Caco-2 (cell line): ENCODE results near the gene KIAA2012. TPM values are rescaled to one million over a fixed set of nuclear protein-coding genes. Genes with fewer than 3 reads are reported as not detected.
A peak's percentile ranks its signal among the peaks of the same experiment; 100 is the strongest.

Experiments used
- BruUV-seq: library from RNA; stranded (reverse); fragments of 400-500 nt; replicated peaks from 2 replicates; lab custom pipeline; 2021; lab: Mats Ljungman, UMichigan
- CTCF ChIA-PET: fragments of 300-600 bp; sonication (Branson Sonifier 250); formaldehyde crosslinking; loops from one replicate; lab custom pipeline; 2022; ENCODE audit warnings: antibody characterized with exemption; lab: Charles Lee
- POLR2A ChIA-PET: fragments of 300-600 bp; sonication (Branson Sonifier 250); formaldehyde crosslinking; loops from one replicate; lab custom pipeline; 2022; ENCODE audit warnings: antibody characterized with exemption; lab: Charles Lee
- DNase-seq, 2 experiments: peaks; one replicate each; pipeline versions ENCODE4 v3.0.0 to v3.0.0-alpha.2; 2020 to 2022
- H3K27me3 ChIP-seq: replicated peaks from 2 replicates; pipeline ENCODE4 v1.6.0; 2011; ENCODE audit warnings: low read length; ENCODE audit not compliant: control insufficient read depth, insufficient read depth
- H3K36me3 ChIP-seq: 2 replicates; pipeline ENCODE4 v1.5.1; 2011; ENCODE audit warnings: low read length; ENCODE audit not compliant: control insufficient read depth, insufficient read depth
- H3K4me1 ChIP-seq: fragments of 250-450 bp; sonication (Bioruptor Pico); 2 replicates; pipeline ENCODE4 v1.5.1; 2020; ENCODE audit warnings: mild to moderate bottlenecking
- H3K4me3 ChIP-seq: 2 replicates; pipeline ENCODE4 v1.5.1; 2011; ENCODE audit warnings: low read depth, mild to moderate bottlenecking, control low read depth, low read length
- H3K9me3 ChIP-seq: fragments of 250-450 bp; sonication (Bioruptor Pico); 2 replicates; pipeline ENCODE4 v1.5.1; 2020; ENCODE audit warnings: mild to moderate bottlenecking, moderate library complexity
- H3K27ac Mint-ChIP-seq: one replicate; pipeline ENCODE4 v1.8.0; 2022; ENCODE audit warnings: mixed read lengths; ENCODE audit not compliant: unreplicated experiment
- H3K27me3 Mint-ChIP-seq: one replicate; pipeline ENCODE4 v1.8.0; 2022; ENCODE audit warnings: mixed read lengths; ENCODE audit not compliant: insufficient read depth, unreplicated experiment
- H3K36me3 Mint-ChIP-seq: one replicate; pipeline ENCODE4 v1.8.0; 2022; ENCODE audit warnings: mild to moderate bottlenecking, mixed read lengths; ENCODE audit not compliant: insufficient read depth, unreplicated experiment
- H3K4me1 Mint-ChIP-seq: one replicate; pipeline ENCODE4 v1.8.0; 2022; ENCODE audit warnings: low read depth, mixed read lengths; ENCODE audit not compliant: unreplicated experiment
- H3K4me3 Mint-ChIP-seq: one replicate; pipeline ENCODE4 v1.8.0; 2022; ENCODE audit warnings: mild to moderate bottlenecking, moderate library complexity, mixed read lengths; ENCODE audit not compliant: unreplicated experiment
- H3K9me3 Mint-ChIP-seq: one replicate; pipeline ENCODE4 v1.8.0; 2022; ENCODE audit warnings: mixed read lengths; ENCODE audit not compliant: unreplicated experiment
- intact Hi-C: fragments of 100-400 bp; cut with micrococcal nuclease; formaldehyde crosslinking; loops from one replicate; pipeline ENCODE4 v1.10.0; 2022; ENCODE audit not compliant: unreplicated experiment
- total RNA-seq: library from RNA; stranded (reverse); gene quantifications from 2 replicates; pipeline ENCODE4 v1.2.3, GENCODE V29; 2022
- TF ChIP-seq, protein P1 (sequence below), 2 experiments: fragments of 200-600 bp in 1 of 2; IDR thresholded peaks; 1 replicate in 1 of 2; 2 replicates in 1 of 2; pipeline versions ENCODE4 v1.5.1 to v1.8.0; 2011 to 2022; ENCODE audit warnings: antibody characterized with exemption in 1 of 2, control low read depth in 1 of 2, inconsistent platforms in 1 of 2, low read depth in 1 of 2, low read length in 1 of 2, mild to moderate bottlenecking in 1 of 2, moderate library complexity in 1 of 2; ENCODE audit not compliant: insufficient read depth in 1 of 2, severe bottlenecking in 1 of 2, unreplicated experiment in 1 of 2

KIAA2012 gene
- total RNA-seq, 1 experiment from 2014 or later, result 0.27 TPM

DNA sequence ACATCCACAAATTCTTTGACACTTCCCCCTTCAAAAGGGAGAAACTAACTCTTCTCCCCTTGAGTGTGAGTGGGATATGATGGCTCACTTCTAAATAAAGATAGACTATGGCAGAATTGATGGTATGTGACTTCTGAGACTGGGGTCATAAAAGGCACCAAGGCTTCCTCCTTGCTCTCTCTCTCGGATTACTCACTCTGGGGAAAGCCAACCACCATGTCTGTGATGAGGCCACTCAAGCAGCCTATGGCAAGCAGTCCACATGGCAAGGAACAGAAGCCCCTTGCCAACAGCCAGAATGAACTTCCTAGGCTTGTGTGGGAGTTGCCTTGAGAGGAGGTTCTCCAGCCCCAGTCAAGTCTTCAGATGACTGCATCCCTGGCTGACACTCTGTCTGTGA is 43.6 kb downstream of the KIAA2012 start:
- Mint-ChIP-seq H3K36me3 (no peaks in the 10 kb centered on the region), H3K27me3 (no peaks in the 10 kb centered on the region), H3K27ac (peak overlapping the region; percentile 8), H3K4me1 (peaks cover 26% of the 10 kb centered on the region), H3K9me3 (peaks cover 12% of the 10 kb centered on the region), H3K4me3 (no peak overlapping the region)
- Histone ChIP-seq H3K9me3 (no peaks in the 10 kb centered on the region), H3K4me3 (no peak overlapping the region), H3K4me1 (peaks cover 15% of the 10 kb centered on the region), H3K27me3 (no peaks in the 10 kb centered on the region), H3K36me3 (no peaks in the 10 kb centered on the region)
- no peak for DNase-seq
- no TSS peak for BruUV-seq
- ChIA-PET CTCF (no interaction called here), POLR2A (no interaction called here)
- TF ChIP-seq, protein P1, sequence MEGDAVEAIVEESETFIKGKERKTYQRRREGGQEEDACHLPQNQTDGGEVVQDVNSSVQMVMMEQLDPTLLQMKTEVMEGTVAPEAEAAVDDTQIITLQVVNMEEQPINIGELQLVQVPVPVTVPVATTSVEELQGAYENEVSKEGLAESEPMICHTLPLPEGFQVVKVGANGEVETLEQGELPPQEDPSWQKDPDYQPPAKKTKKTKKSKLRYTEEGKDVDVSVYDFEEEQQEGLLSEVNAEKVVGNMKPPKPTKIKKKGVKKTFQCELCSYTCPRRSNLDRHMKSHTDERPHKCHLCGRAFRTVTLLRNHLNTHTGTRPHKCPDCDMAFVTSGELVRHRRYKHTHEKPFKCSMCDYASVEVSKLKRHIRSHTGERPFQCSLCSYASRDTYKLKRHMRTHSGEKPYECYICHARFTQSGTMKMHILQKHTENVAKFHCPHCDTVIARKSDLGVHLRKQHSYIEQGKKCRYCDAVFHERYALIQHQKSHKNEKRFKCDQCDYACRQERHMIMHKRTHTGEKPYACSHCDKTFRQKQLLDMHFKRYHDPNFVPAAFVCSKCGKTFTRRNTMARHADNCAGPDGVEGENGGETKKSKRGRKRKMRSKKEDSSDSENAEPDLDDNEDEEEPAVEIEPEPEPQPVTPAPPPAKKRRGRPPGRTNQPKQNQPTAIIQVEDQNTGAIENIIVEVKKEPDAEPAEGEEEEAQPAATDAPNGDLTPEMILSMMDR (IDR thresholded peaks at IDR 0.05; ENCODE audit: insufficient read depth in 1 of 2, low read depth in 1 of 2, low read length in 1 of 2, severe bottlenecking in 1 of 2, unreplicated experiment in 1 of 2), result no peak
- intact Hi-C loops, result no loop called here

DNA sequence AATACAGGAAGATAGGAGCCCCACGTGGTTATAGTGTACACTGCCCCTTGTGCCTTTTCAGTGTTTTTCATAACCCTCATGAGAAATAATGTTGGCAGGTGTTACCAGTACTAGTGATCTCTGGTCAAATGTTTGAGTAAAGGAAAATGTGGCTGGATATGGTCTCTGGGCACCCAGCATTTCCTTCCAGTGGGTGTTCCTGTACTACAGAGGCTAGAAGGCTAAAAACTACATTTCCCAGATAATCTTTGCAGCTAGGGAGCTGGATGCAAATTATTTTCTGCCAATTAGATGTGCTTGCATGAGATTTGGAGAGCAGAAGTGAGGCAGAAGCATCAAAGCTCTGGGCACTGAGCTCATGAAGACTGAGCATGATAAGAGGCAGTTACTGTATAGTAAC is 45.1 kb downstream of the KIAA2012 start:
- H3K36me3 Mint-ChIP-seq, result no peaks in the 10 kb centered on the region
- no peaks in the 10 kb centered on the region for H3K27me3 ChIP-seq
- peaks cover 15% of the 10 kb centered on the region for H3K4me1 ChIP-seq
- peaks cover 12% of the 10 kb centered on the region for H3K9me3 Mint-ChIP-seq
- no peaks in the 10 kb centered on the region for H3K27me3 Mint-ChIP-seq
- H3K4me3 ChIP-seq, result no peak overlapping the region
- DNase-seq, result no peak
- H3K27ac Mint-ChIP-seq, result no peak overlapping the region
- H3K4me3 Mint-ChIP-seq, result no peak overlapping the region
- no peaks in the 10 kb centered on the region for H3K36me3 ChIP-seq
- TF ChIP-seq, protein P1 (IDR thresholded peaks at IDR 0.05; ENCODE audit: insufficient read depth in 1 of 2, low read depth in 1 of 2, low read length in 1 of 2, severe bottlenecking in 1 of 2, unreplicated experiment in 1 of 2), result no peak
- ChIA-PET POLR2A (no interaction called here), CTCF (no interaction called here)
- BruUV-seq, result no TSS peak
- intact Hi-C loops, result no loop called here
- H3K4me1 Mint-ChIP-seq, result peaks cover 26% of the 10 kb centered on the region
- no peaks in the 10 kb centered on the region for H3K9me3 ChIP-seq

DNA sequence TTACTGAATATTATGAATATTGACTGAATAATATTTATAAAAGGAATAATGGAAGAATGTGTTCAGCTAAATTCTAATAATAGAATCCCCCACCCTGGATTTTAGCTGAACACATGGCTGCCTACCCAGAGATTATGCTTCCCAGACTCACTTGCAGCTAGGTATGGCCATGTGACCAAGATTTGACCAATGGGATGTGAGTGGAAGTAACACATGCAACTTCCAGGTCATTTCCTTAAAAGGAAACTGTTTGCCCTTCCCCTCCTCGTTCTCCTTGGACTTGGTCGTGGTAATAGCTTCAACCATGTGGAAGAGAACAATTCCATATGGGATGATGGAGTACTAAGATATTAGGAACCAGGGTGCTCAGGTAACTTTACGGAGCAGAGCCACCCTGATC is 47.8 kb downstream of the KIAA2012 start:
- intact Hi-C loops, result no loop called here
- H3K27ac Mint-ChIP-seq, result no peak overlapping the region
- no peak for DNase-seq
- ChIA-PET POLR2A (no interaction called here), CTCF (no interaction called here)
- Histone ChIP-seq H3K9me3 (no peaks in the 10 kb centered on the region), H3K4me1 (peaks cover 4% of the 10 kb centered on the region), H3K36me3 (no peaks in the 10 kb centered on the region), H3K27me3 (no peaks in the 10 kb centered on the region), H3K4me3 (no peak overlapping the region)
- H3K4me3 Mint-ChIP-seq, result no peak overlapping the region
- H3K9me3 Mint-ChIP-seq, result peaks cover 12% of the 10 kb centered on the region
- TF ChIP-seq, protein P1 (IDR thresholded peaks at IDR 0.05; ENCODE audit: insufficient read depth in 1 of 2, low read depth in 1 of 2, low read length in 1 of 2, severe bottlenecking in 1 of 2, unreplicated experiment in 1 of 2), result no peak
- no peaks in the 10 kb centered on the region for H3K27me3 Mint-ChIP-seq
- no peaks in the 10 kb centered on the region for H3K36me3 Mint-ChIP-seq
- BruUV-seq, result no TSS peak
- H3K4me1 Mint-ChIP-seq, result peaks cover 10% of the 10 kb centered on the region
